SK-N-SH (cell line): ENCODE measurements around the gene GTF2F2.

Source experiments
- CTCF ChIP-seq: fragments of 200-600 bp; sonication (generic); IDR thresholded peaks from 2 replicates; pipeline ENCODE4 v1.6.1; 2017; ENCODE audit warnings: antibody characterized with exemption, mild to moderate bottlenecking, moderate library complexity
- ELF1 ChIP-seq: IDR thresholded peaks from 2 replicates; pipeline ENCODE4 v1.4.0; 2012
- EZH2phosphoT487 ChIP-seq: fragments of 200-600 bp; sonication (generic); IDR thresholded peaks from 2 replicates; pipeline ENCODE4 v1.6.1; 2017; ENCODE audit warnings: low read depth, mixed run types, mild to moderate bottlenecking, antibody characterized with exemption, moderate library complexity, borderline replicate concordance
- FOXM1 ChIP-seq: IDR thresholded peaks from 2 replicates; pipeline ENCODE4 v1.4.0; 2012; ENCODE audit warnings: low read depth, mild to moderate bottlenecking
- GABPA ChIP-seq: IDR thresholded peaks from 2 replicates; pipeline ENCODE4 v1.4.0; 2012; ENCODE audit warnings: low read depth, mild to moderate bottlenecking
- MAX ChIP-seq: IDR thresholded peaks from 2 replicates; pipeline ENCODE4 v1.4.0; 2012; ENCODE audit warnings: low read depth
- MEF2A ChIP-seq: IDR thresholded peaks from 2 replicates; pipeline ENCODE4 v1.4.0; 2012; ENCODE audit warnings: low read depth, borderline replicate concordance
- MXI1 ChIP-seq: IDR thresholded peaks from 2 replicates; pipeline ENCODE4 v1.6.1; 2012; ENCODE audit warnings: mild to moderate bottlenecking, low read depth, low read length, improper control_type of control experiment
- POLR2AphosphoS5 ChIP-seq: IDR thresholded peaks from 2 replicates; pipeline ENCODE4 v1.6.1; 2012; ENCODE audit warnings: low read depth, low read length
- RAD21 ChIP-seq: IDR thresholded peaks from 2 replicates; pipeline ENCODE4 v1.6.1; 2012; ENCODE audit warnings: mild to moderate bottlenecking, low read length
- RFX5 ChIP-seq: IDR thresholded peaks from 2 replicates; pipeline ENCODE4 v1.6.1; 2012; ENCODE audit warnings: mild to moderate bottlenecking, improper control_type of control experiment, low read length
- TEAD4 ChIP-seq: IDR thresholded peaks from 2 replicates; pipeline ENCODE4 v1.4.0; 2012; ENCODE audit warnings: mild to moderate bottlenecking, borderline replicate concordance; ENCODE audit not compliant: insufficient read depth
- ZBTB33 ChIP-seq: IDR thresholded peaks from 2 replicates; pipeline ENCODE4 v1.4.0; 2012; ENCODE audit warnings: low read depth, borderline replicate concordance

- TF ChIP-seq POLR2AphosphoS5 (no peak), CTCF (no peak), EZH2phosphoT487 (no peak), TEAD4 (no peak), FOXM1 (no peak), ZBTB33 (no peak), RFX5 (no peak), MEF2A (no peak), MAX (no peak), RAD21 (no peak), ELF1 (no peak), MXI1 (no peak), GABPA (no peak)
Observed at GRCh38 chr13:45073809-45074208, 46.5 kb upstream of the GTF2F2 start.
